H9 (cell line): ENCODE results near the gene DPH7. TPM values are rescaled to one million over a fixed set of nuclear protein-coding genes. Genes with fewer than 3 reads are reported as not detected.

ENCODE experiments used
- DNase-seq: peaks from one replicate; pipeline ENCODE4 v3.0.0-alpha.2; 2017
- H2AFZ ChIP-seq: one replicate; pipeline ENCODE4 v1.6.1; 2013; ENCODE audit warnings: mild to moderate bottlenecking, low read length, control low read depth, moderate library complexity
- H2AK5ac ChIP-seq: 2 replicates; pipeline ENCODE4 v1.6.1; 2013; ENCODE audit warnings: low read length, control low read depth, mixed read lengths; ENCODE audit not compliant: insufficient read length
- H2BK120ac ChIP-seq: one replicate; pipeline ENCODE4 v1.6.1; 2013; ENCODE audit warnings: low read depth, mild to moderate bottlenecking, low read length, control low read depth, inconsistent platforms; ENCODE audit not compliant: poor library complexity, severe bottlenecking
- H2BK12ac ChIP-seq: 2 replicates; pipeline ENCODE4 v1.6.1; 2013; ENCODE audit warnings: low read length, control low read depth, mixed read lengths, low read depth; ENCODE audit not compliant: insufficient read length
- H2BK15ac ChIP-seq: 2 replicates; pipeline ENCODE4 v1.6.1; 2013; ENCODE audit warnings: low read depth, low read length, control low read depth
- H2BK20ac ChIP-seq: one replicate; pipeline ENCODE4 v1.6.1; 2013; ENCODE audit warnings: low read depth, mild to moderate bottlenecking, low read length, control low read depth, inconsistent platforms; ENCODE audit not compliant: poor library complexity, severe bottlenecking
- H2BK5ac ChIP-seq: 2 replicates; pipeline ENCODE4 v1.6.1; 2013; ENCODE audit warnings: low read length, control low read depth, mixed read lengths; ENCODE audit not compliant: insufficient read length
- H3K14ac ChIP-seq: 2 replicates; pipeline ENCODE4 v1.6.1; 2013; ENCODE audit warnings: low read length, control low read depth; ENCODE audit not compliant: insufficient read depth
- H3K18ac ChIP-seq: 2 replicates; pipeline ENCODE4 v1.6.1; 2013; ENCODE audit warnings: low read depth, mild to moderate bottlenecking, mixed read lengths, low read length, control low read depth; ENCODE audit not compliant: insufficient read length
- H3K23ac ChIP-seq: 2 replicates; pipeline ENCODE4 v1.6.1; 2013; ENCODE audit warnings: low read length, control low read depth, mixed read lengths, low read depth; ENCODE audit not compliant: insufficient read length
- H3K23me2 ChIP-seq: 2 replicates; pipeline ENCODE4 v1.6.1; 2013; ENCODE audit warnings: low read depth, mild to moderate bottlenecking, mixed read lengths, low read length, control low read depth; ENCODE audit not compliant: insufficient read length, poor library complexity, severe bottlenecking
- H3K27ac ChIP-seq: 2 replicates; pipeline ENCODE4 v1.5.1; 2013; ENCODE audit warnings: low read length, control low read depth, mixed read lengths, low read depth; ENCODE audit not compliant: insufficient read length
- H3K27me3 ChIP-seq: 2 replicates; pipeline ENCODE4 v1.6.1; 2013; ENCODE audit warnings: low read length, control low read depth, inconsistent platforms; ENCODE audit not compliant: insufficient read depth
- H3K4ac ChIP-seq: 2 replicates; pipeline ENCODE4 v1.6.1; 2013; ENCODE audit warnings: low read depth, mild to moderate bottlenecking, control low read depth, inconsistent platforms, low read length, moderate library complexity
- H3K4me1 ChIP-seq: 2 replicates; pipeline ENCODE4 v1.6.1; 2013; ENCODE audit warnings: low read length, control low read depth, inconsistent platforms; ENCODE audit not compliant: insufficient read depth
- H3K4me2 ChIP-seq: 2 replicates; pipeline ENCODE4 v1.6.1; 2013; ENCODE audit warnings: low read length, control low read depth, mixed read lengths; ENCODE audit not compliant: insufficient read length, insufficient read depth
- H3K56ac ChIP-seq: 2 replicates; pipeline ENCODE4 v1.6.1; 2013; ENCODE audit warnings: low read depth, mild to moderate bottlenecking, mixed read lengths, low read length, control low read depth; ENCODE audit not compliant: insufficient read length
- H3K79me1 ChIP-seq: 2 replicates; pipeline ENCODE4 v1.6.1; 2013; ENCODE audit warnings: low read depth, mild to moderate bottlenecking, moderate library complexity, low read length, control low read depth, inconsistent platforms; ENCODE audit not compliant: insufficient read depth, poor library complexity, severe bottlenecking
- H3K79me2 ChIP-seq: 2 replicates; pipeline ENCODE4 v1.6.1; 2013; ENCODE audit warnings: low read length, control low read depth, inconsistent platforms; ENCODE audit not compliant: insufficient read depth
- H3K9ac ChIP-seq: 2 replicates; pipeline ENCODE4 v1.6.1; 2013; ENCODE audit warnings: low read length, control low read depth, mixed read lengths; ENCODE audit not compliant: insufficient read length; ENCODE audit errors: extremely low read depth
- H3K9me3 ChIP-seq: one replicate; pipeline ENCODE4 v1.6.1; 2013; ENCODE audit warnings: low read depth, low read length, inconsistent platforms; ENCODE audit not compliant: control insufficient read depth
- H3T11ph ChIP-seq: one replicate; pipeline ENCODE4 v1.6.1; 2013; ENCODE audit warnings: mild to moderate bottlenecking, low read length, control low read depth, inconsistent platforms
- H4K20me1 ChIP-seq: one replicate; pipeline ENCODE4 v1.6.1; 2013; ENCODE audit not compliant: control insufficient read depth, insufficient read length, insufficient read depth
- H4K5ac ChIP-seq: 2 replicates; pipeline ENCODE4 v1.6.1; 2013; ENCODE audit warnings: low read depth, mild to moderate bottlenecking, mixed read lengths, low read length, control low read depth; ENCODE audit not compliant: insufficient read length
- H4K8ac ChIP-seq: replicated peaks from 2 replicates; pipeline ENCODE4 v1.6.1; 2013; ENCODE audit warnings: low read length, control low read depth, mixed read lengths, low read depth; ENCODE audit not compliant: insufficient read length
- H4K91ac ChIP-seq: 2 replicates; pipeline ENCODE4 v1.6.1; 2013; ENCODE audit warnings: low read depth, mild to moderate bottlenecking, moderate library complexity, mixed read lengths, low read length, control low read depth; ENCODE audit not compliant: insufficient read length
- H3K27ac Mint-ChIP-seq, 3 experiments: 2 replicates in 2 of 3; 3 replicates in 1 of 3; pipeline ENCODE4 v1.8.0; 2020 to 2021; ENCODE audit warnings: mixed read lengths in 3 of 3, mild to moderate bottlenecking in 1 of 3, moderate library complexity in 1 of 3
- H3K27me3 Mint-ChIP-seq: 2 replicates; pipeline ENCODE4 v1.8.0; 2021; ENCODE audit warnings: low read depth, mild to moderate bottlenecking, moderate library complexity, mixed read lengths
- H3K36me3 Mint-ChIP-seq, 3 experiments: 2 replicates in 2 of 3; 3 replicates in 1 of 3; pipeline ENCODE4 v1.8.0; 2020 to 2021; ENCODE audit warnings: low read depth in 3 of 3, mixed read lengths in 3 of 3; ENCODE audit not compliant: insufficient read depth in 1 of 3
- H3K4me1 Mint-ChIP-seq, 2 experiments: 2 replicates each; pipeline ENCODE4 v1.8.0; 2020; ENCODE audit warnings: mixed read lengths in 2 of 2
- H3K4me3 Mint-ChIP-seq, 2 experiments: 2 replicates in 1 of 2; 3 replicates in 1 of 2; pipeline ENCODE4 v1.8.0; 2020 to 2021; ENCODE audit warnings: mild to moderate bottlenecking in 2 of 2, mixed read lengths in 2 of 2, moderate library complexity in 1 of 2
- H3K9me3 Mint-ChIP-seq, 2 experiments: 2 replicates in 1 of 2; 3 replicates in 1 of 2; pipeline ENCODE4 v1.8.0; 2020; ENCODE audit warnings: mild to moderate bottlenecking in 2 of 2, mixed read lengths in 2 of 2, moderate library complexity in 1 of 2
- CTCF ChIP-seq: fragments of 200-600 bp; sonication (generic); conservative IDR thresholded peaks from 3 replicates; pipeline ENCODE4 v1.8.0; 2021; ENCODE audit warnings: antibody characterized with exemption, mild to moderate bottlenecking
- WGBS: extraction: QIAGEN DNeasy Blood & Tissue Kit; methylation state at CpG from one replicate; pipeline ENCODE4 v1.1.7; 2013; ENCODE audit warnings: missing lambda C conversion rate, low lambda C conversion rate, mixed read lengths; ENCODE audit not compliant: insufficient read length; ENCODE audit errors: extremely low coverage; 5-methylcytosine and 5-hydroxymethylcytosine counted together
- total RNA-seq: library from RNA; stranded (reverse); gene quantifications from 2 replicates; pipeline ENCODE4 v1.2.1, GENCODE V29; 2021

The DPH7 gene
- total RNA-seq, 1 experiment from 2014 or later, result 51.3 TPM

- Histone ChIP-seq H3K23me2 (peaks cover 9% of the 10 kb centered on the region), H3K23ac (no peak overlapping the region), H2BK12ac (no peak overlapping the region), H2BK20ac (no peak overlapping the region), H4K8ac (no peak overlapping the region), H3K14ac (no peak overlapping the region), H2AK5ac (no peak overlapping the region), H3K27ac (no peak overlapping the region), H4K20me1 (no peaks in the 10 kb centered on the region), H3K79me1 (peaks cover 6% of the 10 kb centered on the region), H4K91ac (no peak overlapping the region), H3K4ac (no peak overlapping the region), H3K18ac (no peak overlapping the region), H2BK15ac (no peak overlapping the region), H2BK5ac (no peak overlapping the region), H3K9me3 (no peaks in the 10 kb centered on the region), H3K56ac (no peak overlapping the region), H3K9ac (no peak overlapping the region), H2AFZ (no peak overlapping the region), H3K27me3 (no peaks in the 10 kb centered on the region), H3K79me2 (peaks cover 4% of the 10 kb centered on the region; the same call in 1 of the 2 replicates), H3K4me1 (peaks cover 4% of the 10 kb centered on the region; the same call in 1 of the 2 replicates), H4K5ac (no peak overlapping the region), H3T11ph (no peak overlapping the region), H2BK120ac (no peak overlapping the region), H3K4me2 (peak overlapping the region; percentile 95)
- Mint-ChIP-seq H3K4me1 (peaks cover 5 to 14% of the 10 kb centered on the region in 2 experiments; a peak in 3 of 4 replicates), H3K4me3 (0 out of 5 replicates have a peak overlapping the region, but pooled peaks of 1 of the 2 experiments have one; percentile 31), H3K36me3 (peaks cover 22 to 44% (median 37%) of the 10 kb centered on the region in 3 experiments; a peak in 6 of 7 replicates), H3K9me3 (no peaks in the 10 kb centered on the region; a peak in 1 of 5 replicates), H3K27ac (no peak overlapping the region), H3K27me3 (peaks cover 12% of the 10 kb centered on the region)
- DNase-seq, result no peak
- WGBS, result no CpG with 5 or more reads among the region's 61 CpGs
- TF ChIP-seq CTCF, result no peak
Measured at GRCh38 chr9:137590123-137590468, 11.4 kb upstream of the DPH7 start.
